ENCODE results near the gene SHF.

DNA sequence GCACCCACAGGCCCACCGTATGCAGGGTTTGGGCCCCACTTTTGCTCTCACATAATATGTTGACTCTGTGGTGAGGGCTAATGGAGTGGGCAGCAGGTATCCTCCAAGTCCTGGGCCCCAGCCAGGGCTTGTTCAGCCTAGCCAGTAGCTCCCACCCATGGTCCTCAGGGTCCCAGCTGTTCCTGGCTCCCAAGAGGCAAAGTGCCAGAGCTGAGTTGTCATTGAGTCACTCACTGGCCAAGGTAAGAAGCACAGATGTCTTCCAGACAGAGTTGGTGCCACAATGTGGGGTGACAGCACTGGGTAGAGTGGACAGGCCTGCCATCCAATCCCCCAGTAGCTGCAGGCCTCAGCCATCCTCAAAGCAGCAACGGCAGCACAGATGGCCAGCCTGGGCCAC lies 4.3 kb downstream of the SHF start:
- TF ChIP-seq EZH2 (IDR thresholded peaks at IDR 0.05): no peak
- no peak for TF ChIP-seq POLR2AphosphoS5 (IDR thresholded peaks at IDR 0.05; ENCODE audit: borderline replicate concordance, low read depth, low read length)
